ENCODE data around the gene P2RX1. TPM values are rescaled to one million over a fixed set of nuclear protein-coding genes. Genes with fewer than 3 reads are reported as not detected.

P2RX1 gene
- total and polyA plus RNA-seq, 2 donors (not counting 1 experiment from before 2014, with no cell fraction given), result 25.7 to 84.7 TPM

- no peak overlapping the region for H3K27ac ChIP-seq (ENCODE audit: low read length in 2 of 2)
- intact Hi-C loops (cut with micrococcal nuclease), result no loop called here
- H2AFZ ChIP-seq (ENCODE audit: insufficient read depth, low read depth, low read length, poor library complexity, severe bottlenecking), result no peak overlapping the region
- 82% methylated on average over 20 of the region's 25 CpGs for WGBS (ENCODE audit: insufficient coverage)
- TF ChIP-seq, protein P1, sequence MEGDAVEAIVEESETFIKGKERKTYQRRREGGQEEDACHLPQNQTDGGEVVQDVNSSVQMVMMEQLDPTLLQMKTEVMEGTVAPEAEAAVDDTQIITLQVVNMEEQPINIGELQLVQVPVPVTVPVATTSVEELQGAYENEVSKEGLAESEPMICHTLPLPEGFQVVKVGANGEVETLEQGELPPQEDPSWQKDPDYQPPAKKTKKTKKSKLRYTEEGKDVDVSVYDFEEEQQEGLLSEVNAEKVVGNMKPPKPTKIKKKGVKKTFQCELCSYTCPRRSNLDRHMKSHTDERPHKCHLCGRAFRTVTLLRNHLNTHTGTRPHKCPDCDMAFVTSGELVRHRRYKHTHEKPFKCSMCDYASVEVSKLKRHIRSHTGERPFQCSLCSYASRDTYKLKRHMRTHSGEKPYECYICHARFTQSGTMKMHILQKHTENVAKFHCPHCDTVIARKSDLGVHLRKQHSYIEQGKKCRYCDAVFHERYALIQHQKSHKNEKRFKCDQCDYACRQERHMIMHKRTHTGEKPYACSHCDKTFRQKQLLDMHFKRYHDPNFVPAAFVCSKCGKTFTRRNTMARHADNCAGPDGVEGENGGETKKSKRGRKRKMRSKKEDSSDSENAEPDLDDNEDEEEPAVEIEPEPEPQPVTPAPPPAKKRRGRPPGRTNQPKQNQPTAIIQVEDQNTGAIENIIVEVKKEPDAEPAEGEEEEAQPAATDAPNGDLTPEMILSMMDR (IDR thresholded peaks at IDR 0.05), result no peak
- no peak for TF ChIP-seq EZH2 (IDR thresholded peaks at IDR 0.05; ENCODE audit: borderline replicate concordance, insufficient read depth, low read depth, low read length, poor library complexity, severe bottlenecking)
- ATAC-seq (ENCODE audit: low read depth) (no peak), DNase-seq (no peak)
- no peaks in the 10 kb centered on the region for H3K9me3 Mint-ChIP-seq (ENCODE audit: insufficient read depth)
- POLR2A ChIA-PET, result interaction anchor here (0.5 to 2.4 kb wide), 4 partner anchors 10 to 180 kb away, joined by 3 to 13 read pairs (median 6); partner anchors contain the start of genes CAMKK1 and P2RX1
- H3K4me1 Mint-ChIP-seq, result peaks cover 22% of the 10 kb centered on the region
- peak overlapping the region; percentile 88 for H3K4me3 Mint-ChIP-seq
- no peaks in the 10 kb centered on the region for H3K27me3 ChIP-seq (replicated peaks in 1 of 4; ENCODE audit: control extremely low read depth in 1 of 4, control insufficient read depth in 3 of 4, insufficient read depth in 4 of 4, low read length in 3 of 4)
- H3K36me3 ChIP-seq (replicated peaks in 1 of 2; ENCODE audit: control extremely low read depth in 1 of 2, control insufficient read depth in 1 of 2, extremely low read depth in 1 of 2, insufficient read depth in 2 of 2, low read length in 1 of 2), result no peaks in the 10 kb centered on the region
- H3K79me2 ChIP-seq (ENCODE audit: control insufficient read depth, insufficient read depth, low read length), result peaks cover 17% of the 10 kb centered on the region
- H3K4me3 ChIP-seq (ENCODE audit: control extremely low read depth in 1 of 5, extremely low read depth in 1 of 5, insufficient read depth in 1 of 5, low read depth in 2 of 5, low read length in 4 of 5), result no peak overlapping the region
- no peaks in the 10 kb centered on the region for H4K20me1 ChIP-seq (ENCODE audit: control insufficient read depth, insufficient read depth, low read length, poor library complexity, severe bottlenecking)
- H3K9ac ChIP-seq (ENCODE audit: low read length), result no peak overlapping the region
- peaks cover 16 to 19% of the 10 kb centered on the region in 2 donors for H3K4me1 ChIP-seq (ENCODE audit: control insufficient read depth in 2 of 2, insufficient read depth in 2 of 2, low read length in 2 of 2)
- H3K27ac Mint-ChIP-seq, result no peak overlapping the region
- no peaks in the 10 kb centered on the region for H3K9me3 ChIP-seq (ENCODE audit: control extremely low read depth in 1 of 3, control insufficient read depth in 2 of 3, insufficient read depth in 1 of 3, low read length in 2 of 3)
- no peaks in the 10 kb centered on the region for H3K27me3 Mint-ChIP-seq
- CTCF ChIA-PET, result interaction anchor here (1.2 to 5.9 kb wide), 6 partner anchors 9 to 62 kb away, joined by 3 to 47 read pairs (median 18); partner anchors contain the start of genes CAMKK1 and NCBP3
- no peak overlapping the region for H3K4me2 ChIP-seq (replicated peaks; ENCODE audit: low read depth, low read length, poor library complexity, severe bottlenecking)
Measured at GRCh38 chr17:3903051-3903825, 13.0 kb downstream of the P2RX1 start.

- ChIA-PET POLR2A (interaction anchor here (0.6 to 0.7 kb wide), 2 partner anchors 14 to 217 kb away, joined by 3 to 6 read pairs; no protein-coding TSS in a partner anchor), CTCF (no interaction called here)
- intact Hi-C loops (cut with micrococcal nuclease), result no loop called here
- H3K9me3 ChIP-seq (ENCODE audit: control extremely low read depth in 1 of 3, control insufficient read depth in 2 of 3, insufficient read depth in 1 of 3, low read length in 2 of 3), result no peaks in the 10 kb centered on the region
- H2AFZ ChIP-seq (ENCODE audit: insufficient read depth, low read depth, low read length, poor library complexity, severe bottlenecking), result no peak overlapping the region
- Mint-ChIP-seq H3K27me3 (no peaks in the 10 kb centered on the region), H3K27ac (no peak overlapping the region), H3K4me1 (peaks cover 15% of the 10 kb centered on the region), H3K4me3 (no peak overlapping the region), H3K9me3 (ENCODE audit: insufficient read depth) (no peaks in the 10 kb centered on the region)
- peaks cover 16 to 19% of the 10 kb centered on the region in 2 donors for H3K4me1 ChIP-seq (ENCODE audit: control insufficient read depth in 2 of 2, insufficient read depth in 2 of 2, low read length in 2 of 2)
- H3K27me3 ChIP-seq (replicated peaks in 1 of 4; ENCODE audit: control extremely low read depth in 1 of 4, control insufficient read depth in 3 of 4, insufficient read depth in 4 of 4, low read length in 3 of 4), result no peaks in the 10 kb centered on the region
- no peak overlapping the region for H3K9ac ChIP-seq (ENCODE audit: low read length)
- no peaks in the 10 kb centered on the region for H4K20me1 ChIP-seq (ENCODE audit: control insufficient read depth, insufficient read depth, low read length, poor library complexity, severe bottlenecking)
- H3K27ac ChIP-seq (ENCODE audit: low read length in 2 of 2), result no peak overlapping the region
- H3K4me2 ChIP-seq (replicated peaks; ENCODE audit: low read depth, low read length, poor library complexity, severe bottlenecking), result no peak overlapping the region
- no peak overlapping the region for H3K4me3 ChIP-seq (ENCODE audit: control extremely low read depth in 1 of 5, extremely low read depth in 1 of 5, insufficient read depth in 1 of 5, low read depth in 2 of 5, low read length in 4 of 5)
- DNase-seq (no peak), ATAC-seq (ENCODE audit: low read depth) (no peak)
- no peak for TF ChIP-seq EZH2 (IDR thresholded peaks at IDR 0.05; ENCODE audit: borderline replicate concordance, insufficient read depth, low read depth, low read length, poor library complexity, severe bottlenecking)
- TF ChIP-seq, protein P1 (IDR thresholded peaks at IDR 0.05), result no peak
- no peaks in the 10 kb centered on the region for H3K36me3 ChIP-seq (replicated peaks in 1 of 2; ENCODE audit: control extremely low read depth in 1 of 2, control insufficient read depth in 1 of 2, extremely low read depth in 1 of 2, insufficient read depth in 2 of 2, low read length in 1 of 2)
- 100% methylated on average over 3 of the region's 6 CpGs for WGBS (ENCODE audit: insufficient coverage)
- peaks cover 3% of the 10 kb centered on the region for H3K79me2 ChIP-seq (ENCODE audit: control insufficient read depth, insufficient read depth, low read length)
Measured at GRCh38 chr17:3900646-3901045, 15.6 kb downstream of the P2RX1 start.
